Ureter (tissue), 1 donor: ENCODE data around the gene PGRMC2. TPM values are rescaled to one million over a fixed set of nuclear protein-coding genes. Genes with fewer than 3 reads are reported as not detected.
"Not testable (repeated sequence)": the region's sequence is repeated elsewhere in the genome, so short reads cannot be mapped to it uniquely, and the experiment has no call there.

Experiments used
- DNase-seq: peaks from one replicate; pipeline ENCODE4 v3.0.0-alpha.2; 2020; ENCODE audit warnings: low spot score
- total RNA-seq: library from RNA; stranded (reverse); gene quantifications from one replicate; pipeline ENCODE4 v1.2.4, GENCODE V29; 2023
- donor health status: DM: yes; HTN: yes; CAD: no.

Gene PGRMC2
- total RNA-seq, 1 donor from 2014 or later = 80.5 TPM

- DNase-seq = no peak
Measured at GRCh38 chr4:128267745-128268144, 19.9 kb downstream of the PGRMC2 start.

DNA sequence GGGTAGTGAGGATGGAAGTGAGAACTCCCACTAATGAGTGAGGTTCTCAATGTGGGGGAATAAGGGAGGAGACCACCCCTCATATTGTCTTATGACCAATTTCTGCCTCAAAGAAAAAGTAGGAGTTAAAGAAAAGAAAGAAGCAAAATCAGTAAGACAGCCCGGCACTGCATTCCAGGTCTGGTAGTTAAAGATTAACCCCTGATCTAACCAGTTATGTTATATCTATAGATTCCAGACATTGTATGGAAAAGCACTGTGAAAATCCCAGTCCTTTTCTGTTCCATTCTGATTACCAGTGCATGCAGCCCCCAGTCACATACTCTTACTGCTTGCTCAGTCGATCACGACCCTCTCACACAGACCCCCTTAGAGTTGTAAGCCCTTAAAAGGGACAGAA is 20.4 kb downstream of the PGRMC2 start:
- not testable (repeated sequence) for DNase-seq

DNA sequence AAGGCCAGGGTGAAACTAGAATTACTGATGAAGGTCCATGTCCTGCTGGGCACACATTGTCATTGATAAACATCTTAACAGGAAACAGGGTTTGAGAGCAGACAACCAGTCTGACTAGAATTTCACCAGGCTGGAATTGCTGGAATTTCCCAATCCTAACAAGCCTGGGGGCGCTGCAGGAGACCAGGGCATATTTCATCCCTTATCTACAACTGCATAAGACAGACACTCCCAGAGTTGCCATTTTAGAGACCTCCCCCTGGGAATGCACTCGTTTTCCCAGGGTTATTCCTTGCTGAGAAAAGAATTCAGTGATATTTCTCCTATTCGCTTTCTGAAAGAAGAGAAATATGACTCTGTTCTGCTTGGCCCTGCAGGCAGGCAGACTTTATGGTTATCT is 22.1 kb downstream of the PGRMC2 start:
- DNase-seq = not testable (repeated sequence)

DNA sequence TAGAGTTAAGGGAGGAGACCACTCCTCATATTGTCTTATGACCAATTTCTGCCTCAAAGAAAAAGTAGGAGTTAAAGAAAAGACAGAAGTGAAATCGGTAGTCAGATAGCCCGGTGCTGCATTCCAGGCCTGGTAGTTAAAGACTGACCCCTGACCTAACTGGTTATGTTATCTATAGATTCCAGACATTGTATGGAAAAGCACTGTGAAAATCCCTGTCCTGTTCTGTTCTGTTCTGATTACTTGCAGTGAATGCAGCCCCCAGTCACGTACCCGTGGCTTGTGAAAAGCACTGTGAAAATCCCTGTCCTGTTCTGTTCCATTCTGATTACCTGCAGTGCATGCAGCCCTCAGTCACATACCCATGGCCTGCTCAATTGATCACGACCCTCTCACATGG is 27.7 kb downstream of the PGRMC2 start:
- not testable (repeated sequence) for DNase-seq

- not testable (repeated sequence) for DNase-seq
Measured at GRCh38 chr4:128258166-128258565, 29.4 kb downstream of the PGRMC2 start.

DNA sequence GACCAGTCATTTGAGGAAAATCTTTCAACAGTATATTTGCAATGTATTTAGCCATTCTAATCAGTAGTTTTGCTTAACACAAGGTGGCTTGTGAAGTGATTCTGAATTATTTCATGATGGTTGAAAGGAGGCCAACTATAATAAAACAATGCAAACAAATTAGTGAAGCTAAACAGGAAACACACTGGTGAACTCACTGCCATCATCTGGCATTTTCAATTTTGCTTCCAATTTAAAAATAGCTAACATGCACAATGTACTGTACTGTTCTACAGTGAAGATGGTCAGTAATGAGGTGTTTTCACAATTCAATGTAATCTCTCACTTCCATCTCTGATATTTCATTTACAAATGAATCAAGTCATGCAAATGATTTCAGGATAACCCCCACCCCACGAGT is 31.1 kb downstream of the PGRMC2 start:
- no peak for DNase-seq

DNA sequence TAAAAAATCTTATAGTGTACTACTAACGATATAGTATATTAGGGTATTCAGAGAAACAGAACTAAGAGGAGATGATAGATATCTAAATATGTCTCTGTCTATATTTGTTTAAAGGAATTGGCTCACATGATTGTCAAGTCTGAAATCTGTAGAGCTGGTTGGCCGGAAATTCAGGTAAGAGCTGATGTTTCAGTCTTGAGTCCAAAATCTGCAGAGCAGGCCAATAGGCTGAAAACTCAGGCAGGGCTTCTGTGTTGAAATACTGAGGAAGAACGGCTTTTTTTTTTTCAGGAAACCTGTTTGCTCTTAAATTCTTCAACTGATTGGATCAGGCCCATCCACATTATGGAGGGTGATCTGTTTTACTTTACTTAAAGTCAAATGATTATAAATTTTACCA is 31.7 kb downstream of the PGRMC2 start:
- DNase-seq = no peak

- no peak for DNase-seq
Measured at GRCh38 chr4:128249787-128250668, 37.6 kb downstream of the PGRMC2 start.

DNA sequence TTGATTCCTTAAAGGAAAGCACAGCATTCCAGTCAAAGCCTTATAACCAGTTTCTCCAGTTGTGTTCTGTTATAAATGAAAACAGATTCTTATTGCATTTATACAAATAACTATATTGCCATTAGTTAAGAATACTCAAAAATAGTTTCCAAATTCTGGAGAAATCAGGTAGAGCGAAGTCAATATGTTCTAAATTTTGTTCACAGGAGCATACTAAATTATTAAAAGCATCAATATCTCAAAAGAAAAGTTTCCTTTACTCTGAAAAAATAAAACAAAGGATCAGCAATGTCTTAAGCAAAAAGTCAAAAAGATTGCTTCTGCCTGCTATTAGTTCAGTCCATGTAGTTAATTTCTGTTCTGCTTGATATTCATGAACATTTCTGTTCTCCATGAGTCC is 39.7 kb downstream of the PGRMC2 start:
- DNase-seq = no peak

- DNase-seq = not testable (repeated sequence)
Measured at GRCh38 chr4:128245391-128245790, 42.2 kb downstream of the PGRMC2 start.

- DNase-seq = no peak
Measured at GRCh38 chr4:128244379-128244778, 43.2 kb downstream of the PGRMC2 start.

- DNase-seq = no peak
Measured at GRCh38 chr4:128242601-128243000, 45.0 kb downstream of the PGRMC2 start.

GRCh38 chr4:128241981-128242380 is 45.6 kb downstream of the PGRMC2 start:
- DNase-seq = no peak

GRCh38 chr4:128241425-128241913 is 46.1 kb downstream of the PGRMC2 start:
- DNase-seq = no peak

DNA sequence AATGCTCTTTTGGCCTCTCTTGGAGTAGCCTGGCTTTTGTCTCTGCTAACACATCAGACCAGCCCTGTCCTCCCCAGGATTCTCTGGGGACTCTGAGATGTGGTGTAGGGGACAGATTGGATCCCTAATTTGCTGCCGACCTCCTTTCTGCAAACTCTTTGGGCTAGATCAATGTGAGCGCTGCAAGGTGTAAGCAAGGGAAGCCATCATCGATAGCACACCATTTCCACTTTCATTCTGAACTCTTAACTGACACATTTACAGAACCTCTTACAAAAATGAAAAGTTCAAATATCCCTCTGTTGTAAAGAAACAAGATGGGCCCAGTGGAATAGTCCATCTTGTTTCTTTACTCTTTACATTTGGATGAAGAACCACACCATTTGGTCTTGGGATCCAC is 46.6 kb downstream of the PGRMC2 start:
- no peak for DNase-seq

GRCh38 chr4:128234836-128235235 is 52.8 kb downstream of the PGRMC2 start:
- DNase-seq = no peak

GRCh38 chr4:128232719-128233118 is 54.9 kb downstream of the PGRMC2 start:
- no peak for DNase-seq

- DNase-seq = no peak
Measured at GRCh38 chr4:128228845-128229795, 58.5 kb downstream of the PGRMC2 start.

DNA sequence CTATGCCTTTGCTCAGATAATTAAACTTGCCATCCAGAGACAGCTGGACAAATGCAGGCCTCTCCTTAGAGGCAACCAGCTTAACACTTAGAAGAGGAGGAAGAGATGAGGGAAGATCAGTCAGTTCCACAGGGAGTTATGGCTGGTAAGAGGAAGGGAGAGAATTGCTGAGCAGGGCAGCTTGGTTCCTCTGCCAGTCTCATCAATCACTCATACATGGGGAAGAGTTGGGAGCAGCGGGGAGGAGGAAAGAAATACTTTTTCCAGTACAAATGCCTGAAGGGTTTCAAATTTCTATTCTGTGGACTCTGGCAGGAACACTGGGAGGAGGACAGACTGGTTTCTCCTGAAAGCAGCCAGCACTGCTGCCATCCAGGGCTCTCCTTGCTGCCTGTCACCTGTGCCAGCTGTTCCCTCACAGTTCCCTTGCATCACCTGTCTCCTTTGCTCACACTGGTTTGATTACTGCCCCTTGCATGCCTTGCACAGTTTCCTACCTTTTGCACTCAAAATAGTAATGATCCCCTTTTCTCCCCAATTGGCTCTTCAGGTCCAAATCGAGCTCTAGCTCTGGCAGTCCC is 59.5 kb downstream of the PGRMC2 start:
- no peak for DNase-seq

- DNase-seq = no peak
Measured at GRCh38 chr4:128225148-128225547, 62.5 kb downstream of the PGRMC2 start.

- no peak for DNase-seq
Measured at GRCh38 chr4:128221586-128221985, 66.0 kb downstream of the PGRMC2 start.
